Mucosa of stomach (tissue), 1 donor: ENCODE measurements around the gene RBFOX2.

Source experiments
- H3K27me3 ChIP-seq: one replicate; pipeline ENCODE4 v1.7.0; 2013; ENCODE audit warnings: mild to moderate bottlenecking, low read length; ENCODE audit not compliant: control insufficient read depth, insufficient read depth
- H3K36me3 ChIP-seq: one replicate; pipeline ENCODE4 v1.7.0; 2013; ENCODE audit warnings: low read length; ENCODE audit not compliant: control insufficient read depth, insufficient read depth
- H3K4me1 ChIP-seq: one replicate; pipeline ENCODE4 v1.7.0; 2013; ENCODE audit warnings: mild to moderate bottlenecking, low read length; ENCODE audit not compliant: control insufficient read depth, insufficient read depth
- H3K4me3 ChIP-seq: one replicate; pipeline ENCODE4 v1.7.0; 2013; ENCODE audit warnings: low read length
- H3K9ac ChIP-seq: one replicate; pipeline ENCODE4 v1.7.0; 2013; ENCODE audit warnings: mild to moderate bottlenecking, low read length, moderate library complexity
- H3K9me3 ChIP-seq: one replicate; pipeline ENCODE4 v1.7.0; 2013; ENCODE audit warnings: mild to moderate bottlenecking, low read length, moderate library complexity; ENCODE audit not compliant: control insufficient read depth
- donor health status: Pancreatic carcinoma.

RBFOX2 gene

DNA sequence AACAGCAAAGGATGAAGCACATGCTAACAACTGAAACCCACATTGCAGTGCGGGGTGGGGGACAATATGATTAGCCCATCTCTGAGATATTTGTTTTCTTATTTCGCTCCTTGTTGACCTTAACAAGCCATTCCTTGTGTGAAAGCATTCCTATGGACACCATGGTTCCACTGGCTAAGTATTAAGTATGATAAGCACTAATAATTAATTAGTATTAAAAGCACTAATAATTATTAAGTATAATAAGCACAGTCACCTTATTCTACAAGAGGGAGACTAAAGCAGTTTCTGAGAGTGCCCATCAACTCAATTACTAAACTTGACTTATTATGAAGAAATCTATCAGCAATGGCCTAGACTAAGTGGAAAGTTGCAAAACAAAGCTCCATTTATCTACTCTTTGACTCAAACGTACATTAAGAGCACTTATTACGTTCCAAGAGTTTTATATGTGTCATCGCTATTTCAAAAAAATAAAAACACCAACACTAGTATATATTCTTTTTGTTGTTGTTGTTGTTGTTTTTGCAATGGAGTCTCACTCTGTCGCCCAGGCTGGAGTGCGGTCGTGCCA, 65.3 kb downstream of the RBFOX2 start:
- Histone ChIP-seq H3K4me3 (no peak overlapping the region), H3K9me3 (no peaks in the 10 kb centered on the region), H3K4me1 (peaks cover 7% of the 10 kb centered on the region), H3K36me3 (no peaks in the 10 kb centered on the region), H3K9ac (no peak overlapping the region), H3K27me3 (no peaks in the 10 kb centered on the region)

DNA sequence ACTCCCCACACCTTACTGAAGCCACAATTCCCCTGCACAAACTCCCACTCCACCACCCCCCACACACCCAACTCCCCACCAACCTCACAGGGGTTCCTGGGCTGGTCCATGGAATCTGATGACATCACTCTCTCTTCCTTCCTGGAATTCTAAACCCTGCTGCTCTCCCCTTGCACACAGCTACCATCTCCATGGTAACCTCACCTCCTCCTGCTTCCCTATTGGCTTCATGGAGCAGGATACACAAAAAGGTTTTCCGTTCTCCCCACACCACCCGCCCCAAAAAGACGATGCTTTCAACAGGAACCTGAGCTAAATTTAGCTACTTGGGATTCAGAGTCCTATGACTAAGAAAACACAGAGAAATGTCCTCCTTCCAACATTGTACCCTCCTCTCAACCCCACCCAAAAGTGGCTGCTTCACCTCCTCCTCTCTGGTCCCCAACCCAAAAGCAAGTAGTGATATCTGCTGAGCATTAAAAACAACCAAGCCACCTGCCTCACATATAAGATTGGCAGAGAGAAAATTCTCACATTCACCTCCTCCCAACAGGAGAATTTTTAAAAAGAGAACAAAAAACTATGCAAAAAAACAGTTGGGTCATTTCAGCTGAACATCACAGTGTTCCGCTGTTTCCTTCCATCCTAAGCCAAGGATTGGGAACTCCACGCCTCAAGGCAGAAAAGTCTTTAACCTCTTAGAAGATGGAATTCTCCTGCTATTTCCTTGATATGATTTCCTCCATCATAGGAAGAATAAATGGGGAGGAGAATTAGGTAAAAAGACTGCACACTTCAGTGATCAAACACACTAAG, 66.9 kb downstream of the RBFOX2 start:
- Histone ChIP-seq H3K9ac (no peak overlapping the region), H3K4me3 (no peak overlapping the region), H3K36me3 (no peaks in the 10 kb centered on the region), H3K27me3 (no peaks in the 10 kb centered on the region), H3K4me1 (peaks cover 7% of the 10 kb centered on the region), H3K9me3 (no peaks in the 10 kb centered on the region)

DNA sequence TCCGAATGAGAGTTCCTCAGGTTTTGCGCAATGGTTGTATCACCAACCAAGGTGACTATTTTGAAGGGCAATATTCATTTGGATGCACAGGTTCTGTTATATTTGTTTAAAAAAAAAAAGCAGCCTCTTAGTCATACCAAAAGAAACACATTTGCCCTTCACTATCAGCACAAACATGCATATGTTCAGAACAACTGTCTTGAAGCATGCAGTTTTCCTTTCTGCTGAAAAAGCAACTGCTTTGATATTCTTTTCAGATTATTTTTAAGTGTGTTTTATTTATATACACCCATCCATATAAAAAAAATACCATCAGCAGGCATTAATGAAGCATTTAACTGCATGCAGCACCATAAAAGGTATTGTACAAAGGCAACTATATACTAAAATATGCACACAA, 67.8 kb downstream of the RBFOX2 start:
- Histone ChIP-seq H3K4me3 (no peak overlapping the region), H3K27me3 (no peaks in the 10 kb centered on the region), H3K4me1 (peaks cover 7% of the 10 kb centered on the region), H3K9ac (no peak overlapping the region), H3K36me3 (no peaks in the 10 kb centered on the region), H3K9me3 (no peaks in the 10 kb centered on the region)

DNA sequence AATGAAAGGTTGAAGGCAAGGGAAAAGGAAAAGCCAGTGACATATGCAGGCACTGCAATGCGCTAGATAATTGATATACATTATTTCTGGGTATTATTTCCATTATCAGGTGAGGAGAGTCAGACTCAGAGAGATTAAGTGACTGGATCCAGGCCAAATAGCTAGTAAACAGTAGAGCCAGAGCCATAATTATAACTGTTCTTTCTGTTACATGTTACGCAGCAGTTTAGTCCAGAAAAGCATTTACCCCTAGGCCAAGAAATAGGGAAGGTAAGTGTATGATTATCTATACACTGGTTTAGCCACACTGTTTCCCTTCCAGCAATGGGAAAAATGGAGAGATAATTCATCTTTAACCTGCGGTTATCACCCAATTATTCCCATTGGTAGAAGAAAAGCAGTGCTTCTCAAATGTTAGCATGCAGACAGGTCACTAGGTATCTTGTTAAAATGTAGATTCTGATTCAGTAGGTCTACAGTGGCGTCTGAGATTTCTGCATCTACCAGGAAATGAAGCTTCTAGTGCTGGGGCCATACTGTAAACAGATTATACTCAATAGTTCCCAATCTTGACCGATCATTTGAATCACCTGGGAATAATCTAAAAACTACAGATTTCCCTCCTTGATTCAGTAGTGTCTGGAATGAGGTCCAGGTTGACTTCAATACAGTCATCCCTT, 69.4 kb downstream of the RBFOX2 start:
- peaks cover 7% of the 10 kb centered on the region for H3K4me1 ChIP-seq
- H3K9ac ChIP-seq, result no peak overlapping the region
- no peak overlapping the region for H3K4me3 ChIP-seq
- H3K36me3 ChIP-seq, result no peaks in the 10 kb centered on the region
- no peaks in the 10 kb centered on the region for H3K9me3 ChIP-seq
- H3K27me3 ChIP-seq, result no peaks in the 10 kb centered on the region

DNA sequence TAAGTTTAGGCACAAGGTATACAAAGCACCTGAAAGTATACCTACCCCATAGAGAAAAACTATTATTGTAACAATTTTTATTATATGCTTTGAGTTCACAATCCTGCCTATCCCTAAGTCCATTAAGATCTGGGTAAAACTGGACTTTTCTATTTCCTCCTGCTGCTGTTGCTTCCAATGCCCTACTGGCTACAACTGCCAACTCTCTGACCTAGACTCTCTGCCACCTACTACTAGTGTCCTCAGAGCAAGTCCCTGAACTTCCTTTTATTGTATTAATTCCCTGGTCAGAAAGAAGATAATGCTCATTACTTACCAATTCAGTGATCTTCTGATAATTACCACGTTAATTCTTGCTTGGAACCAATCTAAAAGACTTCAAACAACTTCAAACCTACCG, 70.3 kb downstream of the RBFOX2 start:
- Histone ChIP-seq H3K27me3 (no peaks in the 10 kb centered on the region), H3K4me3 (no peak overlapping the region), H3K9ac (no peak overlapping the region), H3K36me3 (no peaks in the 10 kb centered on the region), H3K4me1 (peaks cover 7% of the 10 kb centered on the region), H3K9me3 (no peaks in the 10 kb centered on the region)

DNA sequence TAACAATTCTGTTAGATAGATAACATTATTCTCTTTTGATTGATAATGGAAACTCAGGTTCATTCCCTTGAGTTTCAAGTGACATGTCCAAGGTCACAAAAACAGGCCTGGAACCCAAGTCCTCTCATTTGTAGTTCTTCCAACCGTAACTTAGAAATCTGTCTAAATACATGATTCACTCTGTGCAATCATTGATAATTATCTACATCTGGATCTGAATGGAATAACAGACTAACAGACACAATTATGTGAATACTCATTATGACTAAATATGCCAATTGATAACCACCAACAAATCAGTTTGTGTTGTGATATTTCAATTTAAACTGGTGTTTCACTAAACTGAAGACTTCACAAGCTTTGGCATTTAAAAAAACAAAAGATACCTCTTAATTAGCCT, 71.0 kb downstream of the RBFOX2 start:
- H3K9me3 ChIP-seq, result no peaks in the 10 kb centered on the region
- no peak overlapping the region for H3K4me3 ChIP-seq
- H3K9ac ChIP-seq, result no peak overlapping the region
- peaks cover 7% of the 10 kb centered on the region for H3K4me1 ChIP-seq
- H3K27me3 ChIP-seq, result no peaks in the 10 kb centered on the region
- no peaks in the 10 kb centered on the region for H3K36me3 ChIP-seq

DNA sequence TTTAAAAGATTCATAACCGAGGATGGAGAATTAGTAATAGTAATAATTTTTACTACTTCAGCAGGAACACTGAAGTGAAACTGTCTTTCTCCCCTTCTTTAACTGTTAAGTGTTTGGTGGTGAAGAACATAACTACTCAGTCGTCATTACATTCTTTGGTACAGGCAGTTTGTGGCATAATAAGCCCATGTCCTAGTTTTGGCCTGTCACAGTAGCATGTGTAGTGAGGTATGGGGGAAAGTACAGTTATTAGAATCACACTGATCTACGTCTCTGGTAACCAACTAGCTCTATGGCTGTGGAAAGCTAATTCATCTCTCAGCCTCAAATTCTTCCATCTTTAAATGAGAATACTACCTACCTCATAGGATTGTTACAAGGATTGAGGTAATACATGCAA, 71.8 kb downstream of the RBFOX2 start:
- H3K9ac ChIP-seq, result no peak overlapping the region
- H3K27me3 ChIP-seq, result no peaks in the 10 kb centered on the region
- H3K4me3 ChIP-seq, result no peak overlapping the region
- H3K9me3 ChIP-seq, result no peaks in the 10 kb centered on the region
- H3K4me1 ChIP-seq, result peaks cover 7% of the 10 kb centered on the region
- H3K36me3 ChIP-seq, result no peaks in the 10 kb centered on the region

DNA sequence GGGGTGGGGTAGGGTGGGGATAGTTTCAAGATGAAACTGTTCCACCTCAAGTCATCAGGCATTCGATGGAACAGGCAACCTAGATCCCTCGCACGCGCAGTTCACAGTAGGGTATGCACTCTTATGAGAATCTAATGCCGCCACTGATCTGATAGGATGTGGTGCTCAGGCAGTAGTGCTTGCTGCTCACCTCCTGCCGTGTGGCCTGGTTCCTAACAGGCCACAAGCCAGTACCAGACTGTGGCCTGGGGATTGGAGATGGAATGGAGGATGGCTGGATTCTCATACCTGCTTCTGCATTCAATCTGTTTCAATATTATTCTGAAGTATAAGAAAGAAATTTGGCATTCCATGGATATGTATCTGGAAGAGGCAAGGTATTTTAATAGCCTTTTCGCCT, 73.1 kb downstream of the RBFOX2 start:
- H3K9me3 ChIP-seq, result no peaks in the 10 kb centered on the region
- H3K4me1 ChIP-seq, result peaks cover 7% of the 10 kb centered on the region
- no peak overlapping the region for H3K9ac ChIP-seq
- H3K27me3 ChIP-seq, result no peaks in the 10 kb centered on the region
- H3K36me3 ChIP-seq, result no peaks in the 10 kb centered on the region
- no peak overlapping the region for H3K4me3 ChIP-seq

DNA sequence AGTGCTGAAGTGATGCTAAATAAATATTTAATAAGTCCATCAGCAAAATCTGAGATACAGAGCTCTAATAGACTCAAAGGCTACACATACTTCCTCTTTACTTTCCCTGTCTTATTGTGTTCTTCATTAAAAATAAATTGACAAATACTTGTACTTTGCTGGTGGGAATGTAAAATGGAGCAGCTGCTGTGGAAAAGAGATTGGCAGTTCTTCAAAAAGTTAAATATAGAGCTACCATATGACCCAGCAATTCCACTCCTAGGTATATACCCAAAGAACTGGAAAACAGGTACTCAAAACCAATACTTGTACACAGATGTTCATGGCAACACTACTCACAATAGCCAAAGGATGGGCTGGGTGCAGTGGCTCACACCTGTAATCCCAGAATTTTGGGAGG, 76.0 kb downstream of the RBFOX2 start:
- H3K27me3 ChIP-seq, result no peaks in the 10 kb centered on the region
- no peaks in the 10 kb centered on the region for H3K4me1 ChIP-seq
- no peaks in the 10 kb centered on the region for H3K36me3 ChIP-seq
- H3K4me3 ChIP-seq, result no peak overlapping the region
- no peak overlapping the region for H3K9ac ChIP-seq
- no peaks in the 10 kb centered on the region for H3K9me3 ChIP-seq

DNA sequence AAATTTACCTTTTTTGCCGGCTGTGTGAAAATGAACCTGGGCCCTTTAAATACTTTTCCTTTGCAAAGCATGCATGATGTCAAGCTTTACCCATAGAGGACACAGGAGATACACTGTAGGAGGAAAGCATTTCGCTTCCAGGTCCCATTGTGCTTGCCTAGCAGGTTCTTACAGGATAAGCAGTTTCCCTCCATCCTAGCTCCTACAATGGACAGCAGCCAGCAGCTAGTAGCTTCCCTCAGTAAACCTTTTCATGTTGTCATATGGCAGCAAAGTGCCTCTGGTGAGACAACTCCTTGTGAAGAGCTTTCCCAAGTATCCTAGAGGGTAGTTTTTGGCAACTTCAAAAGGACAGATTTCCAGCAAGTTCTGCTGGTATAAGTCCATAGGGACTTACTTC, 78.4 kb downstream of the RBFOX2 start:
- Histone ChIP-seq H3K36me3 (no peaks in the 10 kb centered on the region), H3K4me3 (no peak overlapping the region), H3K9me3 (no peaks in the 10 kb centered on the region), H3K27me3 (no peaks in the 10 kb centered on the region), H3K4me1 (no peaks in the 10 kb centered on the region), H3K9ac (no peak overlapping the region)

DNA sequence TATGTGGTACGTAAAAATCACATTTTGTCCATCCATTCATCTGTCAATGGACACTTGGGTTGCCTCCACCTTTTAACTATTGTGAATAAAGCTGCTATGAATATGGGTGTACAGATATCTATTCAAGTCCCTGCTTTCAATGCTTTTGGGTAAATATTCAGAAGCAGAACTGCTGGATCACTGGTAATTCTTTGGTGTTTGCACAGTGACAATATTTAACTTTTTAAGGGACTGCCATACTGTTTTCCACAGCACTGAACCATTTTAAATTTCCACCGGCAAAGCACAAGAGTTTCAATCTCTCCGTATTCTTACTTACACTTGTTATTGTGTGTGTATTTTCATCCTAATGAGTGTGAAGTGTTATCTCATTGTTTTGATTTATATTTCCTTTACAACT, 79.4 kb downstream of the RBFOX2 start:
- Histone ChIP-seq H3K36me3 (no peaks in the 10 kb centered on the region), H3K9me3 (no peaks in the 10 kb centered on the region), H3K27me3 (no peaks in the 10 kb centered on the region), H3K4me1 (no peaks in the 10 kb centered on the region), H3K9ac (no peak overlapping the region), H3K4me3 (no peak overlapping the region)

DNA sequence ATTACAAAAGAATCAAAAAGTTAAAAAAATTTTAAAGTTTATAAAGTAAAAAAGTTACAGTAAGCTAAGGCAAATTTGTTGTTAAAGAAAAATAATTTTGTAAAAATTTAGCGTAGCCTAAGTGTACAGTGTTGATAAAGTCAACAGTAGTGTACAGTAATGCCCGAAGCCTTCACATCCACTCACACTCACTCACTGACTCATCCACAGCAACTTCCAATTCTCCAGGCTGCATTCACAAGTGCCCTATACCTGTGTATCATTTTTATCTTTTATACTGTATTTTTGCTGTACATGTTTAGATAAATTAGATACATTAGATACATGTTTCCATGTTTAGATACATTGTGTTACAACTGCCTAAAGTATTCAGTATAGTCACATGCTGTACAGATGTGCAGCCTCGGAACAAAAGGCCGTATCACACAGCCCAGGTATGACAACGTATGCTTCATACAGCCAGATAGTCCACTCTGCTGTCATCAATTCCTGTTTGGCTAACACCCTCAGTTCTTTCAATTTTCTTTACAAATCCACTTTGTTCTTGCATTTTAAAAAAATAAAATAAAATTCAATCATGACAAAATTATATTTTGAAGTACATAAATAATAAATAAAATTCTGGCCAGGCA, 80.7 kb downstream of the RBFOX2 start:
- Histone ChIP-seq H3K4me1 (no peaks in the 10 kb centered on the region), H3K9me3 (no peaks in the 10 kb centered on the region), H3K4me3 (no peak overlapping the region), H3K27me3 (no peaks in the 10 kb centered on the region), H3K36me3 (no peaks in the 10 kb centered on the region), H3K9ac (no peak overlapping the region)
